ENCODE measurements around the gene GRPEL2.

GRCh38 chr5:149344151-149344550, 1.1 kb upstream of the GRPEL2 start:
- TF ChIP-seq ZNF274 (IDR thresholded peaks at IDR 0.05; ENCODE audit: low read depth, low read length) (no peak), YY1 (IDR thresholded peaks at IDR 0.05; ENCODE audit: insufficient read depth, insufficient read length) (no peak)
